NCI-H446 (cell line): ENCODE data around the gene TMEM35B.
"Not testable (repeated sequence)": the region's sequence is repeated elsewhere in the genome, so short reads cannot be mapped to it uniquely, and the experiment has no call there.

Source experiments
- DNase-seq, 2 experiments: peaks; one replicate each; lab custom pipeline; 2025; lab: John Stamatoyannopoulos, UW

TMEM35B gene

GRCh38 chr1:34984793-34985608 is at the start of gene TMEM35B:
Gene TMEM35B, minus strand, starts transcription at chr1:34985347. Its CDS starts 42 bp downstream, at chr1:34985305.
- DNase-seq, result peak; percentile 36 to 68

GRCh38 chr1:35033346-35033745 is 48.2 kb upstream of the TMEM35B start:
- no peak for DNase-seq

- DNase-seq, result no peak
Measured at GRCh38 chr1:35032384-35032739, 47.2 kb upstream of the TMEM35B start.

- DNase-seq, result peak in 1 of 2 experiments; percentile 9
Measured at GRCh38 chr1:35030756-35031446, 45.8 kb upstream of the TMEM35B start.

- DNase-seq, result no peak
Measured at GRCh38 chr1:35030338-35030737, 45.2 kb upstream of the TMEM35B start.

GRCh38 chr1:35029761-35030160 is 44.6 kb upstream of the TMEM35B start:
- DNase-seq, result no peak

GRCh38 chr1:35016406-35016805 is 31.3 kb upstream of the TMEM35B start:
- DNase-seq, result no peak

- no peak for DNase-seq
Measured at GRCh38 chr1:35014486-35014885, 29.3 kb upstream of the TMEM35B start.

GRCh38 chr1:35005711-35006110 is 20.6 kb upstream of the TMEM35B start:
- DNase-seq, result no peak

GRCh38 chr1:35001743-35002142 is 16.6 kb upstream of the TMEM35B start:
- DNase-seq, result no peak

- DNase-seq, result no peak
Measured at GRCh38 chr1:34994878-34995277, 9.7 kb upstream of the TMEM35B start.

- DNase-seq, result no peak
Measured at GRCh38 chr1:34988581-34988980, 3.4 kb upstream of the TMEM35B start.

- DNase-seq, result no peak
Measured at GRCh38 chr1:34988147-34988546, 3.0 kb upstream of the TMEM35B start.

- DNase-seq, result no peak
Measured at GRCh38 chr1:34987018-34987417, 1.9 kb upstream of the TMEM35B start.

- not testable (repeated sequence) for DNase-seq
Measured at GRCh38 chr1:34985609-34985904, 410 bp upstream of the TMEM35B start.

GRCh38 chr1:34984435-34984792 is 733 bp downstream of the TMEM35B start:
- peak in 1 of 2 experiments; percentile 10 for DNase-seq

- no peak for DNase-seq
Measured at GRCh38 chr1:34983700-34984355, 1.3 kb downstream of the TMEM35B start.

GRCh38 chr1:34982820-34983376 is 2.2 kb downstream of the TMEM35B start:
- DNase-seq, result peak in 1 of 2 experiments; percentile 32

GRCh38 chr1:34980715-34981114 is 4.4 kb downstream of the TMEM35B start:
- no peak for DNase-seq

GRCh38 chr1:34978921-34979320 is 6.2 kb downstream of the TMEM35B start:
- no peak for DNase-seq

- DNase-seq, result no peak
Measured at GRCh38 chr1:34977858-34978257, 7.3 kb downstream of the TMEM35B start.

GRCh38 chr1:34977210-34977471 is 8.0 kb downstream of the TMEM35B start:
- DNase-seq, result no peak
